ENCODE results near the gene CIB1. TPM values are rescaled to one million over a fixed set of nuclear protein-coding genes. Genes with fewer than 3 reads are reported as not detected.

The CIB1 gene
- total and polyA plus RNA-seq, 2 of the 8 experiments (the other 6 are each of a cell fraction or from before 2014, with no cell fraction given), result 26.0 to 63.5 TPM

DNA sequence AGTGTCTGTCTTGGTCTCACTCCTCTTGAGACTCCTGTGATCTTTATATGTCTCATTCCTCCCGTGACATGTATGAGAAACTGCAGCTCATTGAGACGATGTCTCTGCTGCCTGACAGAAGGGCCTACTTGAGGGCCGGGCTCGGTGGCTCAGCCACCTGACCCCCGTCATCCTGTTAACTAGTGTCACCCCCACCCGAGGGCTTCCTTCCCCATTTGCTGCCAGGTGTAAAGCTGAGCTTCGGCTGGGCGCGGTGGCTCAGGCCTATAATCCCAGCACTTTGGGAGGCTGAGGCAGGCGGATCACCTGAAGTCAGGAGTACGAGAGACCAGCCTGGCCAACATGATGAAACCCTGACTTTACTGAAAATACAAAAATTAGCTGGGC is 19.9 kb downstream of the CIB1 start (continued):
- TF ChIP-seq, protein P1, sequence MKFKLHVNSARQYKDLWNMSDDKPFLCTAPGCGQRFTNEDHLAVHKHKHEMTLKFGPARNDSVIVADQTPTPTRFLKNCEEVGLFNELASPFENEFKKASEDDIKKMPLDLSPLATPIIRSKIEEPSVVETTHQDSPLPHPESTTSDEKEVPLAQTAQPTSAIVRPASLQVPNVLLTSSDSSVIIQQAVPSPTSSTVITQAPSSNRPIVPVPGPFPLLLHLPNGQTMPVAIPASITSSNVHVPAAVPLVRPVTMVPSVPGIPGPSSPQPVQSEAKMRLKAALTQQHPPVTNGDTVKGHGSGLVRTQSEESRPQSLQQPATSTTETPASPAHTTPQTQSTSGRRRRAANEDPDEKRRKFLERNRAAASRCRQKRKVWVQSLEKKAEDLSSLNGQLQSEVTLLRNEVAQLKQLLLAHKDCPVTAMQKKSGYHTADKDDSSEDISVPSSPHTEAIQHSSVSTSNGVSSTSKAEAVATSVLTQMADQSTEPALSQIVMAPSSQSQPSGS (IDR thresholded peaks at IDR 0.05; ENCODE audit: low read length), result no peak
- TF ChIP-seq SP2 (IDR thresholded peaks at IDR 0.05; ENCODE audit: low read length), result no peak
- no peak for TF ChIP-seq MAFK (IDR thresholded peaks at IDR 0.05; ENCODE audit: low read depth, low read length)
- TF ChIP-seq GABPA (IDR thresholded peaks at IDR 0.05; ENCODE audit: borderline replicate concordance, insufficient read depth, low read length), result no peak
- no peak for TF ChIP-seq CEBPB (IDR thresholded peaks at IDR 0.05; ENCODE audit: low read depth, low read length)
- TF ChIP-seq HDAC6 (IDR thresholded peaks at IDR 0.05; ENCODE audit: low read depth, low read length), result no peak
- TF ChIP-seq, protein P2, sequence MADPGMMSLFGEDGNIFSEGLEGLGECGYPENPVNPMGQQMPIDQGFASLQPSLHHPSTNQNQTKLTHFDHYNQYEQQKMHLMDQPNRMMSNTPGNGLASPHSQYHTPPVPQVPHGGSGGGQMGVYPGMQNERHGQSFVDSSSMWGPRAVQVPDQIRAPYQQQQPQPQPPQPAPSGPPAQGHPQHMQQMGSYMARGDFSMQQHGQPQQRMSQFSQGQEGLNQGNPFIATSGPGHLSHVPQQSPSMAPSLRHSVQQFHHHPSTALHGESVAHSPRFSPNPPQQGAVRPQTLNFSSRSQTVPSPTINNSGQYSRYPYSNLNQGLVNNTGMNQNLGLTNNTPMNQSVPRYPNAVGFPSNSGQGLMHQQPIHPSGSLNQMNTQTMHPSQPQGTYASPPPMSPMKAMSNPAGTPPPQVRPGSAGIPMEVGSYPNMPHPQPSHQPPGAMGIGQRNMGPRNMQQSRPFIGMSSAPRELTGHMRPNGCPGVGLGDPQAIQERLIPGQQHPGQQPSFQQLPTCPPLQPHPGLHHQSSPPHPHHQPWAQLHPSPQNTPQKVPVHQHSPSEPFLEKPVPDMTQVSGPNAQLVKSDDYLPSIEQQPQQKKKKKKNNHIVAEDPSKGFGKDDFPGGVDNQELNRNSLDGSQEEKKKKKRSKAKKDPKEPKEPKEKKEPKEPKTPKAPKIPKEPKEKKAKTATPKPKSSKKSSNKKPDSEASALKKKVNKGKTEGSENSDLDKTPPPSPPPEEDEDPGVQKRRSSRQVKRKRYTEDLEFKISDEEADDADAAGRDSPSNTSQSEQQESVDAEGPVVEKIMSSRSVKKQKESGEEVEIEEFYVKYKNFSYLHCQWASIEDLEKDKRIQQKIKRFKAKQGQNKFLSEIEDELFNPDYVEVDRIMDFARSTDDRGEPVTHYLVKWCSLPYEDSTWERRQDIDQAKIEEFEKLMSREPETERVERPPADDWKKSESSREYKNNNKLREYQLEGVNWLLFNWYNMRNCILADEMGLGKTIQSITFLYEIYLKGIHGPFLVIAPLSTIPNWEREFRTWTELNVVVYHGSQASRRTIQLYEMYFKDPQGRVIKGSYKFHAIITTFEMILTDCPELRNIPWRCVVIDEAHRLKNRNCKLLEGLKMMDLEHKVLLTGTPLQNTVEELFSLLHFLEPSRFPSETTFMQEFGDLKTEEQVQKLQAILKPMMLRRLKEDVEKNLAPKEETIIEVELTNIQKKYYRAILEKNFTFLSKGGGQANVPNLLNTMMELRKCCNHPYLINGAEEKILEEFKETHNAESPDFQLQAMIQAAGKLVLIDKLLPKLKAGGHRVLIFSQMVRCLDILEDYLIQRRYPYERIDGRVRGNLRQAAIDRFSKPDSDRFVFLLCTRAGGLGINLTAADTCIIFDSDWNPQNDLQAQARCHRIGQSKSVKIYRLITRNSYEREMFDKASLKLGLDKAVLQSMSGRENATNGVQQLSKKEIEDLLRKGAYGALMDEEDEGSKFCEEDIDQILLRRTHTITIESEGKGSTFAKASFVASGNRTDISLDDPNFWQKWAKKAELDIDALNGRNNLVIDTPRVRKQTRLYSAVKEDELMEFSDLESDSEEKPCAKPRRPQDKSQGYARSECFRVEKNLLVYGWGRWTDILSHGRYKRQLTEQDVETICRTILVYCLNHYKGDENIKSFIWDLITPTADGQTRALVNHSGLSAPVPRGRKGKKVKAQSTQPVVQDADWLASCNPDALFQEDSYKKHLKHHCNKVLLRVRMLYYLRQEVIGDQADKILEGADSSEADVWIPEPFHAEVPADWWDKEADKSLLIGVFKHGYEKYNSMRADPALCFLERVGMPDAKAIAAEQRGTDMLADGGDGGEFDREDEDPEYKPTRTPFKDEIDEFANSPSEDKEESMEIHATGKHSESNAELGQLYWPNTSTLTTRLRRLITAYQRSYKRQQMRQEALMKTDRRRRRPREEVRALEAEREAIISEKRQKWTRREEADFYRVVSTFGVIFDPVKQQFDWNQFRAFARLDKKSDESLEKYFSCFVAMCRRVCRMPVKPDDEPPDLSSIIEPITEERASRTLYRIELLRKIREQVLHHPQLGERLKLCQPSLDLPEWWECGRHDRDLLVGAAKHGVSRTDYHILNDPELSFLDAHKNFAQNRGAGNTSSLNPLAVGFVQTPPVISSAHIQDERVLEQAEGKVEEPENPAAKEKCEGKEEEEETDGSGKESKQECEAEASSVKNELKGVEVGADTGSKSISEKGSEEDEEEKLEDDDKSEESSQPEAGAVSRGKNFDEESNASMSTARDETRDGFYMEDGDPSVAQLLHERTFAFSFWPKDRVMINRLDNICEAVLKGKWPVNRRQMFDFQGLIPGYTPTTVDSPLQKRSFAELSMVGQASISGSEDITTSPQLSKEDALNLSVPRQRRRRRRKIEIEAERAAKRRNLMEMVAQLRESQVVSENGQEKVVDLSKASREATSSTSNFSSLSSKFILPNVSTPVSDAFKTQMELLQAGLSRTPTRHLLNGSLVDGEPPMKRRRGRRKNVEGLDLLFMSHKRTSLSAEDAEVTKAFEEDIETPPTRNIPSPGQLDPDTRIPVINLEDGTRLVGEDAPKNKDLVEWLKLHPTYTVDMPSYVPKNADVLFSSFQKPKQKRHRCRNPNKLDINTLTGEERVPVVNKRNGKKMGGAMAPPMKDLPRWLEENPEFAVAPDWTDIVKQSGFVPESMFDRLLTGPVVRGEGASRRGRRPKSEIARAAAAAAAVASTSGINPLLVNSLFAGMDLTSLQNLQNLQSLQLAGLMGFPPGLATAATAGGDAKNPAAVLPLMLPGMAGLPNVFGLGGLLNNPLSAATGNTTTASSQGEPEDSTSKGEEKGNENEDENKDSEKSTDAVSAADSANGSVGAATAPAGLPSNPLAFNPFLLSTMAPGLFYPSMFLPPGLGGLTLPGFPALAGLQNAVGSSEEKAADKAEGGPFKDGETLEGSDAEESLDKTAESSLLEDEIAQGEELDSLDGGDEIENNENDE (IDR thresholded peaks at IDR 0.05; ENCODE audit: insufficient replicate concordance, low read length), result no peak
- no peak for TF ChIP-seq NANOG (IDR thresholded peaks at IDR 0.05; ENCODE audit: insufficient read depth, low read depth, low read length, poor library complexity, severe bottlenecking)
- TF ChIP-seq CBX5 (IDR thresholded peaks at IDR 0.05; ENCODE audit: low read depth, low read length), result no peak
